Activated CD8-positive, alpha-beta memory T cell treated with anti-CD3 and anti-CD28 coated beads for 4 hours (primary cell): ENCODE data around the gene TTC9B.

Source experiments
- DNase-seq, 2 donors: peaks; one replicate each; pipeline ENCODE4 v3.0.0-alpha.2; 2020; ENCODE audit warnings: low read depth in 2 of 2

Gene TTC9B

GRCh38 chr19:40217934-40218890 lies at the start of gene TTC9B:
Gene TTC9B (minus strand): TSS chr19:40218384. CDS start chr19:40218381, 3 bp downstream.
- DNase-seq: peak in 1 of 2 donors; percentile 7

- DNase-seq: no peak
These were observed 49.4 kb upstream of the TTC9B start for GRCh38 chr19:40267601-40267997.

- no peak for DNase-seq
These were observed 48.9 kb upstream of the TTC9B start for GRCh38 chr19:40266912-40267600.

DNA sequence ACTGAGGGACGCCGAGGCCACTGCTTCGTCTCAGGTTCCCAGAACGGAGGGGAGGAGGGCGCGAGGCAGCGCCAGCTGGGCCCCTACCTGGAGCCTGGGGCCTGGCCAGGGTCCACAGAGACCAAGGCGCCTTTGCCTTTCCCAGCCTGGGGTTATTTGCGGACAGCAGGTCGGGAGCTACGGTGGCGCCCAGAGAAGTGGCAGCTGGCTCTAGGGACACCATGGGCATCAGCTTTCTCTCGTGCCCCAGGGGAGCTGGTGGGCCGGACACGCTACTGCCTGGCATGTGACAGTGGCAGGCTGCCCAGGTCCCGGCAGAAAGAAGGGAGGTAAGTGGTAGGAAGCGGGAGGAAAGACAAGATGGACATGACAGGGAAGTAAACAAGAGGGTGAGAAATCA lies 47.9 kb upstream of the TTC9B start:
- no peak for DNase-seq

DNA sequence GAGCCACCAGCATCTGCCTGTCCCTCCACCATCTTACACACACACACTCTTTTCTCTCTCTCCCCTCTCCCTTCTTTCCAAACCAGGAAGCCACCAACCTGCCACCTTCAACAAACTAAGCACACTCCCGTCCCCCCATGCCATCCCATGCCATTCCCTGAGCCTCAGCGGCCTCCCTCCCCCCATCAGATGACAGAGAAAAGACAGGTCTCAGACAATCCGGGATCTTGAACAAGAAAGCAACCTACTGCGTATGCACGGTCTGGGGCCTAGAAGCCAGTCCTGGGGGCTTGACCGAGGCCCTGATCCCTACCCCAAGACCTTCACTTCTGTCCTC lies 47.5 kb upstream of the TTC9B start:
- DNase-seq: no peak

DNA sequence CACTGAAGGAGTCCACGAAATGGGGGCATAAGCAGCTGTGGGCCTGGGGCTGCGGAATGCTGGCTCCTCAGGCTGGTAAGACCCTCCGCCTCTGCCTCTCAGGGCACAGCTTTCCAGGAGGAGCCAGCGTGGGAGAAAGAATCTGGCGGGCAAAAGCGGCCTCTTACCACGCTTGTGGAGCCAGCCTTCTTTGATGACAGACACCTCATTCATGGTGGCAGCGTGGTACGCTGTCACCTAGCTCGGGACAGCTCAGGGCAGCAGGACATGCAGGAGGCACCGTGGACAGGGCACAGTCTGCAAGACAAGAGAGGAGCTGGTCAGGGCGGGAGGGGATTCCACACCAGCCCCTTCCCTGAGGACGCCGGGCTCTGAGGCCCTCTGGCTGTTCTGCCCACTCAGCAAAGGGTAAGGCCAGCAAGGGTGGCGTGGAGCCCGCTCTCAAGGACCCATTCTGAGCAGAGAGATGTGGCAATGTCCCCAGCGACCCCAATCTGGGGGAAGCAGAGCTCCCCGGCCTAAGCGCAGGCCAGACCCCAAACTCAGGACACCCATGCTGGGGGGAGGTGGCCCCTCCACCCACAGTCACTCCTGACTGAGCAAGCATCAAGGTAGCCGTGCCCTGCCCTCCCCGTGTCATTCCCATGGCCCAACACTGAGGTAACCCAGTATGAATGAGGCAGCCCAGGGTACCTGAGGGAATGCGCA lies 47.0 kb upstream of the TTC9B start:
- DNase-seq: no peak

DNA sequence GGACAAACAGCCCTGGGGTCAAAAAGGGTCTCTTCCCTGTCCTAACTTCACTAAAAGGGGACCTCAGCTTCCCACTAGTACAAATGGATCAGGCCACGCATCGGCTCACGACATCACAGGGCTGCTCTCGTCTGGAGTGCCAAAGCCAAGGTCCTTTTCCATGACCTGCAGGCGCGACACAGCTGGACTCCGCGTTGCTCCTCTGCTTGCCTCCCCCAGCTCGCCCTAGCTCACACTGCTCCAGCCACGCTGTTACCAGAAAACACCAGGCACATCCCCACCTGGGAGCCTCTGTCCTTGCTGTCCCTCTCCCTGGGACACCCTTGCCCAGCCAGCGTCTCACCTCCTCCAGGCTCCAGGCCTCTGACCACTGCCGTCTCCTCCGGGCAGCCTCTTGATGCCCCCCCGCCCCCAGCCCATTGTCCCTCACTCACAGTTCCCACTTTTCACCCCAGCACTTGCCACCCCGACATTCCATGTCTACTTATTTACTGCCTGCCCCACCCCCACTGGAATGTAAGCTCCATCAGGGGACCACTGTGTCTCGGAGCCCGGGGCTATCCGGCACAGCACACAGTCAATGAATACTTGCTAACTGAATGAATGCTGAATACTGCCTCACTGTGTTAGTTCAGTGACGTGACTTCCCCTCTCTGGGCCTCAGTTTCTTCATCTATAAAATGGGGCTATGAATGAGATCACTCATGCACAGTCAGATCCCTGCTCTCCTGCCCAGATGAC lies 46.3 kb upstream of the TTC9B start:
- DNase-seq: no peak

GRCh38 chr19:40263440-40264313 lies 45.5 kb upstream of the TTC9B start:
- no peak for DNase-seq

DNA sequence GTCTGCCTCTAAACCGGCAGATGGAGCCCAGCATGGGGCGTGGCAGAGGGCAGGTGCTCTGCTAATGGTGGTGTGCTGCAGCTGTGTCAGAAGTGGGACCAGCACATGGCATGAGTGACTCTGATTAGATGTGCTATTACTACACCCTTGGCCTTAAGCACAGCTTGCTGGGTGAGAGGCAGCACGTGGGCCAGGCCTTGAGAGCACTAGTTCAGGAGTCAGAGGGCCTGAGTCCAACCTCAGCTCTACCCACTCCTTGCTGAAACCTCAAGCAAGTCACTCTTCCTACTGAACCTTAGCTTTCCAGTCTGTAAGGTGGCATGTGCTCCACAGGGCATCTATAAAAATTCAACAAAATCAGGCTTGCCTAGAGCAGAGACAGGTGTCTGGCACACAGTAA lies 44.2 kb upstream of the TTC9B start:
- DNase-seq: no peak

DNA sequence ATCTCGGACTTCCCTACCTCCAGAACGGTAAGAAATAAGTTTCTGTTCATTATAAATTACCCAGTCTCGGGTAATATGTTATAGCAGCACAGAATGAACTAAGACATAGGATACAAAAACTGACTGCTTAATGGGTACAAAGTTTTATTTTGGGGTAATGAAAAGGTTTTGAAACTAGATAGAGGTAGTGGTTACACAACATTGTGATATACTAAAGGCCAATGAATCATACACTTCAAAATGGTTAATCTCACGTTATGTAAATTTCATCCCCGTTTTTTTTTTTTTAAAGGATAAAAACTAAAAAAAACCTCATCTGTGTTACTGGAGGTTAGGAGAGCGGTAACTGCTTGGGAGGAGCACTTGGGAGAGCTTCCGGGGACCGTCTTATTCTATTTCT lies 43.4 kb upstream of the TTC9B start:
- DNase-seq: no peak

- no peak for DNase-seq
These were observed 38.9 kb upstream of the TTC9B start for GRCh38 chr19:40257096-40257517.

GRCh38 chr19:40256512-40256911 lies 38.3 kb upstream of the TTC9B start:
- DNase-seq: no peak

- DNase-seq: no peak
These were observed 37.5 kb upstream of the TTC9B start for GRCh38 chr19:40255619-40256166.

GRCh38 chr19:40254714-40255418 lies 36.7 kb upstream of the TTC9B start:
- no peak for DNase-seq

GRCh38 chr19:40253611-40254092 lies 35.5 kb upstream of the TTC9B start:
- DNase-seq: no peak

GRCh38 chr19:40252395-40252794 lies 34.2 kb upstream of the TTC9B start:
- DNase-seq: no peak

DNA sequence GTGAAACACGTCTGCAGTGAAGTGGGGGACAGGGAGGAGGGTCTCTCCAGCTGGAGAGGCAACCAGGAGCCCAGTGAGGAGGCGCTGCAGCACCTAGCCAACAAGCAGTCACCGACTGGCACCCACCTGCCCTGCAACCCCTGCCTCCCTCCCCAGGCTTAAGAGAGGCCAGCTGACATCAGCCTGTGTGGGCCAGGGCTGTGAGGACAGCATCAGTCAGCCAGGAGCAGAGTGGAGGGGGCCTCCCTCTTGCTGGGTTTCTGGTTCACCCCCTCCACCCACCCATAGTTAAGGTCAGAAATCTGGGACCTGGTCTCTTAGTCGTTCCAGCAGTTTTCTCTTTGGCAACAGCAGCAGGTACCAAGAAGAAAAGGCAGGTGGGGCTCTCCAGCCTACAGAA lies 33.8 kb upstream of the TTC9B start:
- no peak for DNase-seq

- no peak for DNase-seq
These were observed 33.1 kb upstream of the TTC9B start for GRCh38 chr19:40251244-40251643.

DNA sequence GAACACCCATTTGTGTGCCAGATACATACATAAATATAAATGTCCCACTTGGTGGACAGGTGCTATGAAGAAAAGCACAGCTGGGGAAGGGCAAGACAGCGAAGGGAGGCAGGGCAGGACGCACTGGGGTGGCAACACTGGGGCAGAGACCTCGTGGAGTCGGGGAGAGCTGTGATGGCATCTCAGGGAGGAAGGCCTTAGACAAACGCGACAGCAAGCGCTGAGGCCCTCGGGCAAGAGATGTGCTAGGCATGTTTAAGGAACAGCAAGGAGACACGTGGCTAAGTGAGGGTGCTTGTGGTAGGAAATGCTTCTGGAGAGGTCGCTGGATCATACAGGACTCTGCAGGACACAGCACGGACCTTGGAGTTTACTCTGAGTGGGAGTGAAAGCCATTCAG lies 31.6 kb upstream of the TTC9B start:
- DNase-seq: no peak

DNA sequence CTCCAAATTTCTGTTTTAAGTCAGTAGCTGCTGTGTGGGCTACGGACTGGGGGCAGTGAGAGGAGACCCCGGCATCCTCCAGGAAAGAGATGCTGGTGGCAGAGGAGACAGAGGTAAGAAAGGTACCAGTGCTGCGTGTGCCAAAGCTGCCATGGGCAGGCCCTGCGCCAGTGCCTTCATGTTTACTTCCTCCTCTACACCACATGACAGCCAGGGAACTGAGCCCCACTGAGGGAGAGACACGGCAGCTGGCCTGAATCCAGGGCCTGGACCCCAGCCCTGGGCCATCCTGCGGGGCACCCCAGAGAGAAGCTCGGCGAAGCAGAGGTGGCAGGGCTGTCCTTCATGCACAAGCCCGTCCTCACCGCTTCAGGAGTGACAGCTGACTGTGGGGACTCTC lies 31.0 kb upstream of the TTC9B start:
- DNase-seq: no peak
